HL-60 (cell line): ENCODE measurements around the gene MARCHF3.

Experiments used
- CTCF ChIP-seq: IDR thresholded peaks from one replicate; pipeline ENCODE4 v1.5.1; 2011; ENCODE audit warnings: low read length, control low read depth, inconsistent platforms; ENCODE audit not compliant: insufficient read depth
- REST ChIP-seq: IDR thresholded peaks from 2 replicates; pipeline ENCODE4 v1.6.1; 2012; ENCODE audit warnings: low read depth; ENCODE audit not compliant: insufficient replicate concordance

- TF ChIP-seq CTCF: no peak
- no peak for TF ChIP-seq REST
Measured at GRCh38 chr5:126959188-126959587, 71.2 kb downstream of the MARCHF3 start.
